Measurements from ENCODE around the gene JSRP1. TPM values are rescaled to one million over a fixed set of nuclear protein-coding genes. Genes with fewer than 3 reads are reported as not detected.

Gene JSRP1
- total RNA-seq, 1 experiment from 2014 or later = not detected

GRCh38 chr19:2228157-2229030 is 27.8 kb downstream of the JSRP1 start:
- in situ Hi-C loops (cut with HindIII; ENCODE audit: low pct_unique_long_range_greater_than_20kb, low sequenced_read_pairs) = no loop called here
- no peak for DNase-seq (ENCODE audit: low read depth)

DNA sequence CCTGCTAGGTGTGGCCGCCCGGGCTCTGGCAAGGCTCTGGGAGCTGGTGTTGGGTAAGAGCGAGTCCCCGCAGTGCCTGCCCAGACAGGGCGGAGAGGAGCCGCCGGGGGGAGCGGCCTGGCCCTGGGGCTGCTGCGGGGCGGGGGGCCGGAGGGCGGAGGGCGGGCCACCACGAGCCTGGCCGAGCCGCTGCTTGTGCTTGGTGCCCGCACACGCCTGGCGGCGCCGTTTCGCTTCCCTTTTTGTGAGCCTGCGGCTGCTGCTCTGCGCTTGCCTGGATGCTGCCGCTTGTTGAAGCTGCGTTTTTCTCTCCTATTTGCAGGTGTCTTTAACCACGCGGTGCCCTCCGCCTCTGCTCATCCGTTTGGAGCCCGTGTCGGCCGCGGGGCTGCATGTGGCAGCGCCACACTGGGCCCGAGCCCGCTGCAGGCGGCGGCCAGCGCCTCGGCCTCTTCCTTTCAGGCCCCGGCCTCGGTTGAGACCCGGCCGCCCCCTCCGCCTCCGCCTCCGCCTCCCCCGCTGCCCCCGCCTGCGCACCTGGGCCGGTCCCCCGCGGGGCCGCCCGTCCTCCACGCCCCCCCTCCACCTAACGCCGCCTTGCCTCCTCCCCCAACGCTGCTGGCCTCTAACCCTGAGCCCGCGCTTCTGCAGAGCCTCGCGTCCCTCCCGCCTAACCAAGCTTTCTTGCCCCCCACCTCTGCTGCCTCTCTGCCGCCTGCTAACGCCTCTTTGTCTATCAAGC is 28.6 kb downstream of the JSRP1 start:
- in situ Hi-C loops (cut with HindIII; ENCODE audit: low pct_unique_long_range_greater_than_20kb, low sequenced_read_pairs) = no loop called here
- no peak for DNase-seq (ENCODE audit: low read depth)

DNA sequence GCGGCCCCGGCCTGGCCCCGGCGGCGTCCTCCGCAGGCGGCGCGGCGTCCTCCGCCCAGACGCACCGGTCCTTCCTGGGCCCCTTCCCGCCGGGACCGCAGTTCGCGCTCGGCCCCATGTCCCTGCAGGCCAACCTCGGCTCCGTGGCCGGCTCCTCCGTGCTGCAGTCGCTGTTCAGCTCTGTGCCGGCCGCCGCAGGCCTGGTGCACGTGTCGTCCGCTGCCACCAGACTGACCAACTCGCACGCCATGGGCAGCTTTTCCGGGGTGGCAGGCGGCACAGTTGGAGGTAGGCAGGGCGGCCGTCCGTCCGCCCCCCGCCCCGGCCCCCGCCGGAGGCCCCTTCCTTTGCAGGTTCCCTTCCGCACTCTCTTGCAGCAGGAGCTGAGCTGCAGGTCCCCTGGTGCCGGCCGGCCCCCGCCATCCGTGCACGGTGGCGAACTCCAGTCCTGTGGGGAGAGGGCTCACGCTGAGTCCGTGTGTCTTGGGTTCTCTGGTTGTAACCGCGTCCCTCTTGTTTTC is 29.3 kb downstream of the JSRP1 start:
- in situ Hi-C loops (cut with HindIII; ENCODE audit: low pct_unique_long_range_greater_than_20kb, low sequenced_read_pairs) = no loop called here

GRCh38 chr19:2226051-2226839 is 30.0 kb downstream of the JSRP1 start:
- in situ Hi-C loops (cut with HindIII; ENCODE audit: low pct_unique_long_range_greater_than_20kb, low sequenced_read_pairs) = no loop called here
- DNase-seq (ENCODE audit: low read depth) = no peak

More for the DNA sequence above, 29.3 kb downstream of the JSRP1 start:
- no peak for DNase-seq (ENCODE audit: low read depth)

GRCh38 chr19:2225415-2226050 is 30.7 kb downstream of the JSRP1 start:
- in situ Hi-C loops (cut with HindIII; ENCODE audit: low pct_unique_long_range_greater_than_20kb, low sequenced_read_pairs) = no loop called here

DNA sequence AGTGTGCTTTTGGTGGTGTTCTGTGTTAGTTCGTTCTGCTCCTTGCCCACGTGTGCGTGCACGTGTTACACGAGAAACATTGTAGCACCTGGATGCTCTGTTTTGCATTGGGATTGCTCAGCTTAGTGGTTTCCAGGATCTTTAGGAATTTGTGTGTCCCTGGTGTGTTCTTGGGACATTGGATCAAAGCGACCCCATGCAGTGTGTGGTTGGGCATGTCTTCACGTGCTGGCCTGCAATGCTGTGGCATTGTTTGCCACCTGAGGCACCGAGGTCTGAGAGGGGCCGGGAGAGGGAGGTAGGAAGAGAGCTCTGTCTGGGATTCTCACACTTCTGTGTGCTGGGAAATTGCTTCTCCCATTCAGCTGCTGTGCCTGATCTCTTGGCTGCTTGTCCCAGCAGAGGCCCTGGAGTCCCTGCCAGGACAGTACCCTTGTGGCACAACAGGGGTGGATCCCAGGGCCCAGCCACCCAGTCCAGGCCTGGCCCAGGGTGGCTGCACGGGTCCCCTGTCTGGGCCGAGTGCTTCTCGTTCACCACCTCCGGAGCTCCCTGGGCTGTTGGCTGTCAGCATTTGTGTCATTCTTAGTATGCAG is 31.4 kb downstream of the JSRP1 start:
- no peak for DNase-seq (ENCODE audit: low read depth)

More at GRCh38 chr19:2225415-2226050, 30.7 kb downstream of the JSRP1 start:
- DNase-seq (ENCODE audit: low read depth) = no peak

GRCh38 chr19:2223959-2224358 is 32.3 kb downstream of the JSRP1 start:
- in situ Hi-C loops (cut with HindIII; ENCODE audit: low pct_unique_long_range_greater_than_20kb, low sequenced_read_pairs) = no loop called here
- DNase-seq (ENCODE audit: low read depth) = no peak

More for the DNA sequence above, 31.4 kb downstream of the JSRP1 start:
- in situ Hi-C loops (cut with HindIII; ENCODE audit: low pct_unique_long_range_greater_than_20kb, low sequenced_read_pairs) = no loop called here

GRCh38 chr19:2223391-2223790 is 32.8 kb downstream of the JSRP1 start:
- DNase-seq (ENCODE audit: low read depth) = no peak
- in situ Hi-C loops (cut with HindIII; ENCODE audit: low pct_unique_long_range_greater_than_20kb, low sequenced_read_pairs) = no loop called here

DNA sequence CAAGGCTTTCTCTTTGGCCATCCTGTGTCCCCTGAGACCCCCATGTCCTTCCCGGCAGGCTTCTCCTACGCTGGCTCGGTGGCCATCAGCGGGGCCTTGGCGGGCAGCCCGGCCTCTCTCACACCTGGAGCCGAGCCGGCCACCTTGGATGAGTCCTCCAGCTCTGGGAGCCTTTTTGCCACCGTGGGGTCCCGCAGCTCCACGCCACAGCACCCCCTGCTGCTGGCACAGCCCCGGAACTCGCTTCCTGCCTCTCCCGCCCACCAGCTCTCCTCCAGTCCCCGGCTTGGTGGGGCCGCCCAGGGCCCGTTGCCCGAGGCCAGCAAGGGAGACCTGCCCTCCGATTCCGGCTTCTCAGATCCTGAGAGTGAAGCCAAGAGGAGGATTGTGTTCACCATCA is 34.3 kb downstream of the JSRP1 start:
- in situ Hi-C loops (cut with HindIII; ENCODE audit: low pct_unique_long_range_greater_than_20kb, low sequenced_read_pairs) = no loop called here
- no peak for DNase-seq (ENCODE audit: low read depth)

DNA sequence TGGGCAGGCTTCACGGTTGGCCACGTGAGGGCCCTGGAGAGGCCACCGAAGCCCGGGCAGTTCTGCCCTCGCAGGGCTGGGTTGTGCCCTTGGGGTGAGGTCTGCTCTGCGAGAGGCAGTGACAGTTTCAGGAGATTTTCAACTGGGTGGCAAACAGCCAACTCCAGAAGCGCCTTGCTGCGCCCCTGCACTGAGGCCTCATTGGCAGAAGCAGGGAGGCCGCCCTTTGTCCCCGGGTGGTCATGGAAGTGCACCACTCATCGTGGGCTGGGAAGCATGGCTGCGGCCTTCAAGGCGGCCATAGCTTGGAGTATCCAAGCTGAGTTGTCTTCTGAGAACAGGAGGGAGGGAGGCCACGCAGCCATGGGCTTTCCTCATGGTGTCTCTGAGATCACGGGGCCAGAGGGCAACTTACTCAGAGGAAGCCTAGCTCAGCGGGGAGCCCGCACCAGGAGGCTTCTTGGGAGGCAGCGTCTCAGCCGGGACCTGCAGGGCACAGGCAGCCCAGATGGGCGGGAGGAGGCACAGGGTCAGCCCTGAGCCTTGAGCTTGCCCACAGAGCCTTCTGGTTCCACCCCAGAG is 34.9 kb downstream of the JSRP1 start:
- in situ Hi-C loops (cut with HindIII; ENCODE audit: low pct_unique_long_range_greater_than_20kb, low sequenced_read_pairs) = no loop called here
- DNase-seq (ENCODE audit: low read depth) = no peak

DNA sequence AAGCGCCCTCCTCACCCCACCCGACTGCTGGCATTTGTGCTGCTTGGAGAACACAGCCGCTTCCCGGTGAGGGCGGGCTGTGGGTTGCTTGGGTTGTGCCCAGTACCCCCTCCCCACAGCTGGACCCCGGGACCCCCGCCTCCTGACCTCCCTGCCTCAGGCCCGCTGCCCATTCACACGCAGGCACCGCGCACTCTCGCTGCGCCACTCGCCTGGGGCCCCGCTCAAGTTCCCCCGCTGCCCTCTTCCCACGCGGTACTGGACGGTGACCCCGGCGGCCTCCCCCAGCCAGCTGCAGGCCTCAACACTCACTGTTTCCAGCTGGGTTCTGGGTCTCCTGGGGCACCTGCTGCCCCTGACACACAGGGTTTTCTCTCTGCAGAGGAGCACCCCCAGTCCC is 36.5 kb downstream of the JSRP1 start:
- DNase-seq (ENCODE audit: low read depth) = no peak
- in situ Hi-C loops (cut with HindIII; ENCODE audit: low pct_unique_long_range_greater_than_20kb, low sequenced_read_pairs) = no loop called here

GRCh38 chr19:2217591-2217990 is 38.6 kb downstream of the JSRP1 start:
- no peak for DNase-seq (ENCODE audit: low read depth)
- in situ Hi-C loops (cut with HindIII; ENCODE audit: low pct_unique_long_range_greater_than_20kb, low sequenced_read_pairs) = no loop called here

DNA sequence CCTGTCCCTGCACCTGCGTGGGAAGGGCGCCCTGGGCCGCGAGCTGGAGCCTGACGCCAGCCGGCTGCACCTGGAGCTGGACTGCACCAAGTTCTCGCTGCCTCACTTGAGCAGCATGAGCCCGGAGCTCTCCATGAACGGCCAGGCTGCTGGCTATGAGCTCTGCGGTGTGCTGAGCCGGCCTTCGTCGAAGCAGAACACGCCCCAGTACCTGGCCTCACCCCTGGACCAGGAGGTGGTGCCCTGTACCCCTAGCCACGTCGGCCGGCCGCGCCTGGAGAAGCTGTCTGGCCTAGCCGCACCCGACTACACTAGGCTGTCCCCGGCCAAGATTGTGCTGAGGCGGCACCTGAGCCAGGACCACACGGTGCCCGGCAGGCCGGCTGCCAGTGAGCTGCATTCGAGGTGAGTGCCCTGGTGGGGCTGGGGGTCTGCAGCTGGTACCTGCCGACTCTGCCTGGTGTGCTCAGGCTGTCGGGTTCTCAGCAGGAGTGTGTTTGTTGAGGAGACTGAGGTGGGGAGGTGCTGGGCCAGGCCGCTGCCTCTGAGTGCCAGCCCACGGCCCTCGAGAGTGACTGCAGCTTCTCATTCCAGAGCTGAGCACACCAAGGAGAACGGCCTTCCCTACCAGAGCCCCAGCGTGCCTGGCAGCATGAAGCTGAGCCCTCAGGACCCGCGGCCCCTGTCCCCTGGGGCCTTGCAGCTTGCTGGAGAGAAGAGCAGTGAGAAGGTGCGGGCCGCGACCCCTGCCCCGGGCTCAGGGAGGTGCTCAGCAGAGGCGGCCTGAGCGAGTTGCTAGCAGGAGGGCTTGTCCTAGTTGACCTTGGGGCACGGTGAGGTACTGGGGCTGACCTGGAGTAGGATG is 39.6 kb downstream of the JSRP1 start:
- in situ Hi-C loops (cut with HindIII; ENCODE audit: low pct_unique_long_range_greater_than_20kb, low sequenced_read_pairs) = no loop called here
- DNase-seq (ENCODE audit: low read depth) = no peak

DNA sequence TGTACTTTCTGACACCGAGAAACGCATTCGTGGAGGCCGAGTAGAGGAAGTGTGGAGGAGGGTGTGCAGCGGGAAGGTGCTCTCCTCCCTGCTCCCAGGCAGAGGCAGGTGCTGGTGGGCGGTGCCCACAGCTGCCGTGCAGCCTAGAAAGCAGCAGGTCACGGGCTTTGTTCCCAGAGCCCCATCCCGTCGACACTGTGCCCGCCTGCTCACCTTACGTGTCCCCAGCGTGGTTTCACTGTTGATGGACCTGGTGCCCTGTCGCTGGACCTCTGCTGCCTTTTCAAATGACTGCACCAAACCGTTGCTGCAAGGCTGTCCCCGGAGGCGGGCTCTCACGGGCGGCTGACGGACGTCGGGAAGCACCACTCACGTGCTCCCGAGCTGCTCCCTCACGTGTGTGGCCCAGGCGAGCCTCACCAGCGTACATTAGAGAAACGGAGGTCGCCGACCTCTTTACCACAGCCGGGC is 40.9 kb downstream of the JSRP1 start:
- in situ Hi-C loops (cut with HindIII; ENCODE audit: low pct_unique_long_range_greater_than_20kb, low sequenced_read_pairs) = no loop called here
- no peak for DNase-seq (ENCODE audit: low read depth)

DNA sequence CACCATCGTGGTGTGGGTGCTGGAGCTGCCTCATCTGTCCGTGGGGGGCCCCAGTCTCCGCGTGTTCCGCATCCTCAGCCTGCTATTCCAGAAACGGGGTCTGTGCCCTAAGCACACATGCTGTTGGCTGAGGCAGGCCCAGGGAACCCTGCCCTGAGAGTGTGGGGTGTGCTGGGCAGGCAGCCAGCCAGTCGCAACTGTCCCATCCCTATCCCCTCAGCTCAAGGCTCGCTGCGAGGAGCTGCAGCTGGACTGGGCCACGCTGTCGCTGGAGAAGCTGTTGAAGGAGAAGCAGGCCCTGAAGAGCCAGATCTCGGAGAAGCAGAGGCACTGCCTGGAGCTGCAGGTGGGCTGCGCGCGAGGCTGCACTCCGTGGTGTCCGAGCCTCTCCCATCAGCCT is 42.0 kb downstream of the JSRP1 start:
- in situ Hi-C loops (cut with HindIII; ENCODE audit: low pct_unique_long_range_greater_than_20kb, low sequenced_read_pairs) = no loop called here

DNA sequence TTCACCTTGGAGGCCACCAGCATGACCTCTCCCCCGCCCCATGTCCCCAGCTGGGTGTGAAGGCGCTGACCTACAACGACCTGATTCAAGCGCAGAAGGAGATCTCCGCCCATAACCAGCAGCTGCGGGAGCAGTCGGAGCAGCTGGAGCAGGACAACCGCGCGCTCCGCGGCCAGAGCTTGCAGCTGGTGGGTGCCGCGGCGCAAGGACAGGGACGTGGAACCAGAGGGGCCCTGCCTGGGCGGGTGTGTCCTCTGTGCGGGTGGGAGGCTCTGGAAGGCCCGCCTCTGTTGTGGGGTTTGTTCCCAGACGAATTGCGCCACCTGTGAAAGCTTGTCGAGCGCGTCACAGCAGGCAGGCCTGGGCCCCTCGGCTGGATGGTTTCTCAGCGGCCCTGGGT is 42.4 kb downstream of the JSRP1 start:
- in situ Hi-C loops (cut with HindIII; ENCODE audit: low pct_unique_long_range_greater_than_20kb, low sequenced_read_pairs) = no loop called here
- no peak for DNase-seq (ENCODE audit: low read depth)

More for the DNA sequence above, 42.0 kb downstream of the JSRP1 start:
- DNase-seq (ENCODE audit: low read depth) = no peak
